Nephron progenitor cell (in vitro differentiated cells): ENCODE measurements around the gene CDH2.
A peak's percentile ranks its signal among the peaks of the same experiment; 100 is the strongest.

Source experiments
- DNase-seq: peaks from one replicate; pipeline ENCODE4 v3.0.0; 2021
- H3K27ac Mint-ChIP-seq: 2 replicates; pipeline ENCODE4 v1.8.0; 2021; ENCODE audit warnings: mild to moderate bottlenecking, moderate library complexity, mixed read lengths
- H3K27me3 Mint-ChIP-seq: 2 replicates; pipeline ENCODE4 v1.8.0; 2021; ENCODE audit warnings: mild to moderate bottlenecking, low read depth, mixed read lengths; ENCODE audit not compliant: poor library complexity
- H3K36me3 Mint-ChIP-seq: 2 replicates; pipeline ENCODE4 v1.8.0; 2021; ENCODE audit warnings: low read depth, mixed read lengths
- H3K4me1 Mint-ChIP-seq: 2 replicates; pipeline ENCODE4 v1.8.0; 2021; ENCODE audit warnings: mixed read lengths
- H3K4me3 Mint-ChIP-seq: 2 replicates; pipeline ENCODE4 v1.8.0; 2021; ENCODE audit warnings: mild to moderate bottlenecking, moderate library complexity, mixed read lengths
- H3K9me3 Mint-ChIP-seq: 2 replicates; pipeline ENCODE4 v1.8.0; 2021; ENCODE audit warnings: mild to moderate bottlenecking, moderate library complexity, mixed read lengths
- TF ChIP-seq, protein P1 (sequence below): fragments of 200-600 bp; sonication (generic); IDR thresholded peaks from 2 replicates; pipeline ENCODE4 v1.5.0; 2021; ENCODE audit warnings: antibody characterized with exemption

Gene CDH2

GRCh38 chr18:28201056-28201455, 24.1 kb upstream of the CDH2 start:
- Mint-ChIP-seq H3K27ac (no peak overlapping the region), H3K27me3 (no peaks in the 10 kb centered on the region), H3K4me1 (no peaks in the 10 kb centered on the region), H3K4me3 (no peak overlapping the region), H3K36me3 (no peaks in the 10 kb centered on the region), H3K9me3 (no peaks in the 10 kb centered on the region)
- DNase-seq = no peak
- TF ChIP-seq, protein P1, sequence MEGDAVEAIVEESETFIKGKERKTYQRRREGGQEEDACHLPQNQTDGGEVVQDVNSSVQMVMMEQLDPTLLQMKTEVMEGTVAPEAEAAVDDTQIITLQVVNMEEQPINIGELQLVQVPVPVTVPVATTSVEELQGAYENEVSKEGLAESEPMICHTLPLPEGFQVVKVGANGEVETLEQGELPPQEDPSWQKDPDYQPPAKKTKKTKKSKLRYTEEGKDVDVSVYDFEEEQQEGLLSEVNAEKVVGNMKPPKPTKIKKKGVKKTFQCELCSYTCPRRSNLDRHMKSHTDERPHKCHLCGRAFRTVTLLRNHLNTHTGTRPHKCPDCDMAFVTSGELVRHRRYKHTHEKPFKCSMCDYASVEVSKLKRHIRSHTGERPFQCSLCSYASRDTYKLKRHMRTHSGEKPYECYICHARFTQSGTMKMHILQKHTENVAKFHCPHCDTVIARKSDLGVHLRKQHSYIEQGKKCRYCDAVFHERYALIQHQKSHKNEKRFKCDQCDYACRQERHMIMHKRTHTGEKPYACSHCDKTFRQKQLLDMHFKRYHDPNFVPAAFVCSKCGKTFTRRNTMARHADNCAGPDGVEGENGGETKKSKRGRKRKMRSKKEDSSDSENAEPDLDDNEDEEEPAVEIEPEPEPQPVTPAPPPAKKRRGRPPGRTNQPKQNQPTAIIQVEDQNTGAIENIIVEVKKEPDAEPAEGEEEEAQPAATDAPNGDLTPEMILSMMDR = no peak

DNA sequence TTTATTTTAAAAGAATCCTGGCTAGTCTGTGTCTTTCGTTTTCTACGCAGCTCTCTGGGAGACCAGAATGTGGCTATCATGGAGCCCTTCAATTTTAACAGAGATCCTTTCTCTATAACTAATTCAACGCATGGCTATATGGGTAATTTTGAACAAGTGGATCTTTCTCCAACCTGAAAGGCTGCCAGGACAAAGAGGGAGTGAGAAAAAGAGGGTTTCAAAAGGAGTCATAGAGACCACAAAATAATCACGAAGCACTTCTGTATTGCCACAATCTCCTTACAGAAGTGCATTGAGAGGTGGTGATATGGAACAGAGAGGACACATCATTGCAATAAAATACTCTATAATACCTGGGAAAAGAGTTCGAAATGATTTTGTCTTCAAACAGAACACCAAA, 21.7 kb upstream of the CDH2 start:
- no peak for DNase-seq
- no peak overlapping the region for H3K4me3 Mint-ChIP-seq
- no peaks in the 10 kb centered on the region for H3K27me3 Mint-ChIP-seq
- H3K36me3 Mint-ChIP-seq = no peaks in the 10 kb centered on the region
- no peaks in the 10 kb centered on the region for H3K4me1 Mint-ChIP-seq
- no peak overlapping the region for H3K27ac Mint-ChIP-seq
- H3K9me3 Mint-ChIP-seq = no peaks in the 10 kb centered on the region
- TF ChIP-seq, protein P1 = no peak

GRCh38 chr18:28193177-28193778, 16.3 kb upstream of the CDH2 start:
- Mint-ChIP-seq H3K4me1 (no peaks in the 10 kb centered on the region), H3K9me3 (peaks cover 5% of the 10 kb centered on the region), H3K27ac (peak overlapping the region; percentile 48)

DNA sequence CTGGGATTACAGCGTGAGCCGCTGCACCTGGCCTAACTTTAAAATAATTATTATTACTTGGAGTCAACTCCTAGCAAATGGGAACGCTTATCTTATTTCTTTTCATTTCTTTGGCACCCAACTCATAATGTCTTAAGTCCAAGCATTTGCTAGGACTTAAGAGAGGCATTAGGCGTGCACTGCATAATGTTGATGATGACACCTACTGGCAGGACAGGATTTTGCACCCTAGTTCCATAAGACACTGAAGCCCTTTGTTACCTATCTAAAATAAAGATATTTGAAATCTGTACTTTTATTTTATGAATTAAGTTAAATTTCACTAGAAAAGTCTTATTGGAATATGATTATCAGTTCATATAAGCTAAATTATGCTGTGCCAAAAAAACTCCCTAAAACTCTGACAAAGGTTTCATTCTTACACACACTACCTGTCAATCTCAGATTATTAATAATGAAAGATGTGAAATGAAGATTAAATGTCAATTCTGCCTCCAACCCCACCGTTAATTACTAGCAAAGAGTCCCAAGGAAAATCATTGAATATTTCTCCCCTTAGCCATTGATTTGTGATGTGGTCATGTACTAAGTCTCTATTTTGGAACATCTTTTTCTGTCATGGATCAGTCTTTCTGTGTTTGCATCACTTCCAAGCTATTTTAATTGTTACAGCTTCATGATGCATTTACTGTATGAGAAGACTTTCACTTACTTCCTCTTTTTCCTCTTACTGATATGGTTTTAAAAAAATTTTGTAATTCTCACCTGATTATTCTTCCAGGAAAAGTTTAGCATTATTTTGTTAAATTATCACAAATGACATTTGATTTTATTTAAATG, 12.7 kb upstream of the CDH2 start:
- H3K27me3 Mint-ChIP-seq = no peaks in the 10 kb centered on the region
- TF ChIP-seq, protein P1 = peak; percentile 47
- H3K27ac Mint-ChIP-seq = no peak overlapping the region
- peak; percentile 29 for DNase-seq
- H3K36me3 Mint-ChIP-seq = peaks cover 9% of the 10 kb centered on the region
- H3K4me3 Mint-ChIP-seq = no peak overlapping the region
- no peaks in the 10 kb centered on the region for H3K4me1 Mint-ChIP-seq
- peaks cover 5% of the 10 kb centered on the region for H3K9me3 Mint-ChIP-seq

More at GRCh38 chr18:28193177-28193778, 16.3 kb upstream of the CDH2 start:
- no peak overlapping the region for H3K4me3 Mint-ChIP-seq
- no peaks in the 10 kb centered on the region for H3K27me3 Mint-ChIP-seq
- no peak for DNase-seq
- H3K36me3 Mint-ChIP-seq = peaks cover 9% of the 10 kb centered on the region
- TF ChIP-seq, protein P1 = no peak

DNA sequence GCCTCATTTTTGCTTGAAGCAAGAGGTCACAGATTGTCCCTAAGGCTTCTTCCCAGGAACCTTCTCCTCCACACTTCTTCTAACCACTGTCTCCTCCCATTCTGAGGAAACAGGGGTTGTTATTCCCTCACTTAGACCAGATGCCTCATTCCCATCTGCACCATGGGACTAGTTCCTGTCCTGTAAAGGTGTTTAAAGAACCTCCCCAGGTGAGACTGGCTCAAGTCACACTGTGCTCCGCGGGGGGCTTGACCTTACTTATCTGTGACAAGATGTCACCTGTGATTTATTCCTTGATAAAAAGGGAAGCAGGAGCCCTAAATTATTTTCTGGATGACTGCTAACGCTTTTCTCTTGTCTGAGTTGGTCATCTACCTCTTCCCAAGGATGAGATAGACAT, 8.2 kb upstream of the CDH2 start:
- no peak for DNase-seq
- Mint-ChIP-seq H3K27me3 (peaks cover 5% of the 10 kb centered on the region), H3K27ac (no peak overlapping the region), H3K4me1 (no peaks in the 10 kb centered on the region), H3K36me3 (peaks cover 8% of the 10 kb centered on the region), H3K9me3 (peaks cover 5% of the 10 kb centered on the region), H3K4me3 (no peak overlapping the region)
- TF ChIP-seq, protein P1 = no peak
